Stimulated activated CD8-positive, alpha-beta memory T cell treated with anti-CD3 and anti-CD28 coated beads, Interleukin-15, amount 100 ng/mL, for 48 hours (primary cell): ENCODE data around the gene ELN.

Source experiments
- DNase-seq, 2 donors: peaks; one replicate each; pipeline ENCODE4 v3.0.0-alpha.2; 2020; ENCODE audit warnings: low read depth in 2 of 2

The ELN gene

DNA sequence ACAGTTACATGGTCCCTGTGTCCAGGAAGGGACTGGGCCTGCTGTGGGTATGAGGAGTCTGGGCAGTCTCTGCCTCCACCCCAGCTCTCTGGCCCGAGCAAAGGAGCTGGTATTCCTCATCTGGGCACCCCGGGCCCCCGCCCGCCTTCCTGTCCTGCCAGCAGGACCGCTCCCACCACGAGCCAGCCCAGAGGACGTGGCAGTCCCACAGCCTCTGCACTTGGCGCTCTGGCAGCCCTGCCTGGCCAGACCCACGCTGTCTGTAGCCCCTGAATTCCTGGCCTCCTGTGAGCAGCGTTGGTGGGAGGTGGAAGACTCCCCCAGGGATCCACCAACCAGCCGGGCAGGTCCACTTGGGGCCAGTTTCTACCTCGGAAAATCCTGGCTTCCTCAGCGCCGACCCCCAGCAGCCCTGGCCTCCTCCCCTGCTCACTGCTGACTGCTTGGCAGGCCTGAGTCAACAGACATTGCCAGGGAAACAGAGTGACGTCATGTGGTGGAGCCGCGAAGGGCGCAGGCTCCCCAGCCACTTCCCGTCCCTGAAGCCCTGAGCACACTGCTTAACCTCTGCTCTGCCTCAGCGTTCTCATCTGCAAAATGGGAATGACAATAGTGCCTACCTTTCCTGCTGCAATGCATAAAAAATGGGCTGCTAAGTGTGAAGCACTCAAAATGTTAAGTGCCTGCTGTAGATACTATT lies 34.0 kb downstream of the ELN start:
- DNase-seq = peak; percentile 35 to 63

- no peak for DNase-seq
These were observed 35.3 kb downstream of the ELN start for GRCh38 chr7:74063223-74063641.

GRCh38 chr7:74063646-74064045 lies 35.7 kb downstream of the ELN start:
- DNase-seq = no peak

- no peak for DNase-seq
These were observed 36.7 kb downstream of the ELN start for GRCh38 chr7:74064696-74065095.

GRCh38 chr7:74066626-74067025 lies 38.7 kb downstream of the ELN start:
- no peak for DNase-seq

DNA sequence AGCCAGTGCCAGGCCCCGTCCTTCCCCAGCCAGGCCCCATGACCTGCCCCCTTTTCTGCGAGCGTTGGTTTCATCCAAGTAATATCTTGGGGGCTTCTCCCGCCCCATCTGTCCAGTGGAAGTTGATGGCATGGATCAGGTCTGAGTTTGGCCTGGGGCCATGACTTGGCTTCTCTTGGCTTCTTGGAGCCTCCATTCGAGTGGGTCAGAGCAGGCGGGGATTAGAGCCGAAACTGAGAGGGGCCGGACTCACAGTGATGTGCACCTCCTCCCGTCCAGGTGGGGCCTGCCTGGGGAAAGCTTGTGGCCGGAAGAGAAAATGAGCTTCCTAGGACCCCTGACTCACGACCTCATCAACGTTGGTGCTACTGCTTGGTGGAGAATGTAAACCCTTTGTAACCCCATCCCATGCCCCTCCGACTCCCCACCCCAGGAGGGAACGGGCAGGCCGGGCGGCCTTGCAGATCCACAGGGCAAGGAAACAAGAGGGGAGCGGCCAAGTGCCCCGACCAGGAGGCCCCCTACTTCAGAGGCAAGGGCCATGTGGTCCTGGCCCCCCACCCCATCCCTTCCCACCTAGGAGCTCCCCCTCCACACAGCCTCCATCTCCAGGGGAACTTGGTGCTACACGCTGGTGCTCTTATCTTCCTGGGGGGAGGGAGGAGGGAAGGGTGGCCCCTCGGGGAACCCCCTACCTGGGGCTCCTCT lies 40.6 kb downstream of the ELN start:
- no peak for DNase-seq

DNA sequence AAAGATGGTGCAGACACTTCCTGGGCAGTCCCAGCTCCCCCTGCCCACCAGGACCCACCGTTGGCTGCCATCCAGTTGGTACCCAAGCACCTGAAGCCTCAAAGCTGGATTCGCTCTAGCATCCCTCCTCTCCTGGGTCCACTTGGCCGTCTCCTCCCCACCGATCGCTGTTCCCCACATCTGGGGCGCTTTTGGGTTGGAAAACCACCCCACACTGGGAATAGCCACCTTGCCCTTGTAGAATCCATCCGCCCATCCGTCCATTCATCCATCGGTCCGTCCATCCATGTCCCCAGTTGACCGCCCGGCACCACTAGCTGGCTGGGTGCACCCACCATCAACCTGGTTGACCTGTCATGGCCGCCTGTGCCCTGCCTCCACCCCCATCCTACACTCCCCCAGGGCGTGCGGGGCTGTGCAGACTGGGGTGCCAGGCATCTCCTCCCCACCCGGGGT lies 41.1 kb downstream of the ELN start:
- no peak for DNase-seq

GRCh38 chr7:74069790-74070618 lies 42.0 kb downstream of the ELN start:
- no peak for DNase-seq

- DNase-seq = no peak
These were observed 42.6 kb downstream of the ELN start for GRCh38 chr7:74070619-74070921.

- DNase-seq = no peak
These were observed 43.1 kb downstream of the ELN start for GRCh38 chr7:74071121-74071520.

GRCh38 chr7:74074770-74075169 lies 46.8 kb downstream of the ELN start:
- no peak for DNase-seq

- no peak for DNase-seq
These were observed 50.5 kb downstream of the ELN start for GRCh38 chr7:74078461-74078860.

GRCh38 chr7:74082770-74083116 lies 54.8 kb downstream of the ELN start:
- no peak for DNase-seq

DNA sequence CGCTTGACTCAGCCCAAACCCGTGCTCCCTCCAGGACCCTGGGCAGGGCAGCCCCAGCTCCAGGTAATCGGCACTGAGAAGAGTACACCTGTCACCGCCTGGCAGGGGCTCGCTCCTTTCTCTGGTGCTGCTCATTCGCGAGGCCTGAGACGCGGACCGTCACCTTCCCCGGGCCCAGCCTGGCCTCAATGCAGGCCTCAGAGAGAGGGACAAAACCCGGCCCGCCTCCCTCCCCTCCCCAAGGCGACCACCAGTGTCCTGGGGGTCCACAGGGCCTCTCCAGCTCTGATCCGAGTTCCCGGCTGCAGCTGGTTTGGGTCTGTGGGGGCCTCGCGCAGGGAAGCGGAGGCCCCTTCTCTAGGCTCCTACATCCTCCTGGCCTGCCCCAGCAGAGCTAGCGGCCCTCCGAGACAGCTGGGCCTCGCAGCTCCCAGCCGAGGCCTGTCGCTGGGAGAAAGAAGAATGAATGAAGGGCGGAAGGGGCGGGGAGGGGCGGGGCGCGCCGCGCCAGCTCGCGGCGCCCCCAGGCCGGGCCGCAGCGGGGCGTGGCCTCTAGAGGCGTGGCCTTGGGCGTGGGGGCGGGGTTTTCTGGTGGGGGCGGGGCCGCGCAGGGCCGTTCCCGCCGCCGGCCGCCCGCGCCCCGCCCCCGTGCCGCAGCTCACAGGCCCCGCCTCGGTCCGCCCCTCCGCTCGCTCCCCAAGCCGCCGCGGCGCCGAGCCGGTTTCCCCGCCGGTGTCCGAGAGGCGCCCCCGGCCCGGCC lies 55.3 kb downstream of the ELN start, which contains the start of gene LIMK1:
Gene LIMK1 (plus strand): TSS at position 688 of the 760 bp plus-strand sequence. CDS start 187 bp downstream, outside the sequence.
- DNase-seq = peak; percentile 62 to 66

GRCh38 chr7:74083928-74084721 lies 56.2 kb downstream of the ELN start:
- peak in 1 of 2 donors; percentile 23 for DNase-seq

- no peak for DNase-seq
These were observed 57.0 kb downstream of the ELN start for GRCh38 chr7:74084722-74085578.

- DNase-seq = no peak
These were observed 59.9 kb downstream of the ELN start for GRCh38 chr7:74087791-74088453.

- DNase-seq = no peak
These were observed 64.5 kb downstream of the ELN start for GRCh38 chr7:74092321-74092963.

- no peak for DNase-seq
These were observed 65.0 kb downstream of the ELN start for GRCh38 chr7:74092964-74093471.
